Activated CD4-positive, CD25-positive, alpha-beta regulatory T cell treated with anti-CD3 and anti-CD28 coated beads, Interleukin-2, amount 50 U/mL, for 72 hours (primary cell): ENCODE data around the gene DIPK1B.

ENCODE experiments used
- DNase-seq: peaks from one replicate; pipeline ENCODE4 v3.0.0; 2021

DIPK1B gene

GRCh38 chr9:136673088-136673974 is 39.0 kb upstream of the DIPK1B start:
- DNase-seq = no peak

GRCh38 chr9:136673975-136674785 is 38.2 kb upstream of the DIPK1B start:
- DNase-seq = no peak

- DNase-seq = no peak
Measured at GRCh38 chr9:136674786-136675349, 37.5 kb upstream of the DIPK1B start.

- DNase-seq = no peak
Measured at GRCh38 chr9:136675477-136676296, 36.7 kb upstream of the DIPK1B start.

- no peak for DNase-seq
Measured at GRCh38 chr9:136676297-136676794, 36.0 kb upstream of the DIPK1B start.

GRCh38 chr9:136676920-136677686 is 35.3 kb upstream of the DIPK1B start:
- DNase-seq = no peak

GRCh38 chr9:136678034-136678433 is 34.3 kb upstream of the DIPK1B start:
- DNase-seq = no peak

- no peak for DNase-seq
Measured at GRCh38 chr9:136678624-136679023, 33.7 kb upstream of the DIPK1B start.

- no peak for DNase-seq
Measured at GRCh38 chr9:136679431-136679941, 32.9 kb upstream of the DIPK1B start.

- DNase-seq = no peak
Measured at GRCh38 chr9:136681029-136681428, 31.3 kb upstream of the DIPK1B start.

- DNase-seq = no peak
Measured at GRCh38 chr9:136681945-136682699, 30.2 kb upstream of the DIPK1B start.

GRCh38 chr9:136682710-136683109 is 29.7 kb upstream of the DIPK1B start:
- no peak for DNase-seq

- DNase-seq = no peak
Measured at GRCh38 chr9:136683173-136683745, 29.1 kb upstream of the DIPK1B start.

- no peak for DNase-seq
Measured at GRCh38 chr9:136683755-136684154, 28.6 kb upstream of the DIPK1B start.

- no peak for DNase-seq
Measured at GRCh38 chr9:136684339-136684738, 28.0 kb upstream of the DIPK1B start.

- no peak for DNase-seq
Measured at GRCh38 chr9:136684799-136685198, 27.6 kb upstream of the DIPK1B start.

GRCh38 chr9:136685216-136685615 is 27.2 kb upstream of the DIPK1B start:
- DNase-seq = no peak

- DNase-seq = no peak
Measured at GRCh38 chr9:136685790-136686533, 26.4 kb upstream of the DIPK1B start.

- DNase-seq = no peak
Measured at GRCh38 chr9:136686534-136686793, 25.9 kb upstream of the DIPK1B start.
